K562 (cell line): ENCODE measurements around the gene OSCAR. TPM values are rescaled to one million over a fixed set of nuclear protein-coding genes. Genes with fewer than 3 reads are reported as not detected.

ENCODE experiments used
- GABPB2 ChIP-seq: fragments of 250-450 bp; sonication (Bioruptor Pico); conservative IDR thresholded peaks from 2 replicates; pipeline ENCODE4 v1.5.1; 2021; ENCODE audit warnings: mild to moderate bottlenecking
- LEF1 ChIP-seq: fragments of 450-650 bp; IDR thresholded peaks from 2 replicates; pipeline ENCODE4 v1.6.1; 2016; ENCODE audit warnings: mild to moderate bottlenecking
- ZNF668 ChIP-seq: fragments of 250-450 bp; sonication (Bioruptor Pico); IDR thresholded peaks from 2 replicates; pipeline ENCODE4 v1.8.0; 2022; ENCODE audit warnings: mild to moderate bottlenecking, inconsistent platforms
- polyA plus RNA-seq, 8 experiments: library from polyadenylated mRNA; depleted of rRNA in 4 of 8; stranded (reverse) in 5 of 8; unstranded in 3 of 8; fragments of >200 nt; fragmentation: Nextera tagmentation in 2 of 8; fragmentation: Illumina TruSeq in 1 of 8; extraction: Ambion mirVana in 2 of 8; extraction: Trizol in 1 of 8; gene quantifications; 2 replicates each; pipeline versions ENCODE4 v1.2.1 to v1.2.3, GENCODE V29; 2011 to 2014; ENCODE audit warnings: inconsistent platforms in 1 of 8, missing spikeins in 1 of 8
- total RNA-seq, 7 experiments: library from RNA; depleted of rRNA in 6 of 7; stranded (reverse); fragments of >200 nt in 6 of 7; fragmentation: Illumina TruSeq in 2 of 7; extraction: Trizol in 2 of 7; gene quantifications; 2 replicates each; pipeline versions ENCODE4 v1.2.1 to v1.2.3, GENCODE V29; 2011 to 2021; ENCODE audit warnings: low replicate concordance in 1 of 7
- TF ChIP-seq, protein P1 (sequence below): fragments of 450-650 bp; IDR thresholded peaks from 2 replicates; pipeline ENCODE4 v1.6.1; 2016; ENCODE audit warnings: low read depth
- TF ChIP-seq, protein P2 (sequence below): fragments of 250-450 bp; sonication (Bioruptor Pico); IDR thresholded peaks from 2 replicates; pipeline ENCODE4 v1.8.0; 2022; ENCODE audit warnings: moderate library complexity, mild to moderate bottlenecking, inconsistent platforms

OSCAR gene
- total and polyA plus RNA-seq, 9 of the 15 experiments (the other 6 are each of a cell fraction or from before 2014, with no cell fraction given): 0.09 to 0.62 (median 0.13) TPM; not detected in 5

DNA sequence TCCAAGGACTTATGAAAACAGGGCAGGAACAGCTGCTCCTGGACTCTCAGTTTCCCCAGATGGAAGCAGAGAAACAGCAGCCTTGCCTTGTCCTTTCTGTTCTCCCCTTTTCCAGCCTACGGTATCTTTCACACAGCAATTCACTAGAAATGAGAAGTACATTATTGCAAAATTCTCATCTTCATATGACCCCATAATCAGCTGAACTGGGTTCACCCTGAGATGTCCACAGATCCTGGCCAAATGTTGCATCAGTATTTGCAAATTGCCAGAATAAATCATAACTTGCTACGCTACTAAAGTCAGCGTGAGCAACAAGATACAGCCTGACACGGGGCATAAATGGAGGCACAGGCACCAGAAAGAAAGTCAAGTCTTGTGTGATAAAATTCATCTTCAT is 53.0 kb downstream of the OSCAR start (continued):
- TF ChIP-seq, protein P1, sequence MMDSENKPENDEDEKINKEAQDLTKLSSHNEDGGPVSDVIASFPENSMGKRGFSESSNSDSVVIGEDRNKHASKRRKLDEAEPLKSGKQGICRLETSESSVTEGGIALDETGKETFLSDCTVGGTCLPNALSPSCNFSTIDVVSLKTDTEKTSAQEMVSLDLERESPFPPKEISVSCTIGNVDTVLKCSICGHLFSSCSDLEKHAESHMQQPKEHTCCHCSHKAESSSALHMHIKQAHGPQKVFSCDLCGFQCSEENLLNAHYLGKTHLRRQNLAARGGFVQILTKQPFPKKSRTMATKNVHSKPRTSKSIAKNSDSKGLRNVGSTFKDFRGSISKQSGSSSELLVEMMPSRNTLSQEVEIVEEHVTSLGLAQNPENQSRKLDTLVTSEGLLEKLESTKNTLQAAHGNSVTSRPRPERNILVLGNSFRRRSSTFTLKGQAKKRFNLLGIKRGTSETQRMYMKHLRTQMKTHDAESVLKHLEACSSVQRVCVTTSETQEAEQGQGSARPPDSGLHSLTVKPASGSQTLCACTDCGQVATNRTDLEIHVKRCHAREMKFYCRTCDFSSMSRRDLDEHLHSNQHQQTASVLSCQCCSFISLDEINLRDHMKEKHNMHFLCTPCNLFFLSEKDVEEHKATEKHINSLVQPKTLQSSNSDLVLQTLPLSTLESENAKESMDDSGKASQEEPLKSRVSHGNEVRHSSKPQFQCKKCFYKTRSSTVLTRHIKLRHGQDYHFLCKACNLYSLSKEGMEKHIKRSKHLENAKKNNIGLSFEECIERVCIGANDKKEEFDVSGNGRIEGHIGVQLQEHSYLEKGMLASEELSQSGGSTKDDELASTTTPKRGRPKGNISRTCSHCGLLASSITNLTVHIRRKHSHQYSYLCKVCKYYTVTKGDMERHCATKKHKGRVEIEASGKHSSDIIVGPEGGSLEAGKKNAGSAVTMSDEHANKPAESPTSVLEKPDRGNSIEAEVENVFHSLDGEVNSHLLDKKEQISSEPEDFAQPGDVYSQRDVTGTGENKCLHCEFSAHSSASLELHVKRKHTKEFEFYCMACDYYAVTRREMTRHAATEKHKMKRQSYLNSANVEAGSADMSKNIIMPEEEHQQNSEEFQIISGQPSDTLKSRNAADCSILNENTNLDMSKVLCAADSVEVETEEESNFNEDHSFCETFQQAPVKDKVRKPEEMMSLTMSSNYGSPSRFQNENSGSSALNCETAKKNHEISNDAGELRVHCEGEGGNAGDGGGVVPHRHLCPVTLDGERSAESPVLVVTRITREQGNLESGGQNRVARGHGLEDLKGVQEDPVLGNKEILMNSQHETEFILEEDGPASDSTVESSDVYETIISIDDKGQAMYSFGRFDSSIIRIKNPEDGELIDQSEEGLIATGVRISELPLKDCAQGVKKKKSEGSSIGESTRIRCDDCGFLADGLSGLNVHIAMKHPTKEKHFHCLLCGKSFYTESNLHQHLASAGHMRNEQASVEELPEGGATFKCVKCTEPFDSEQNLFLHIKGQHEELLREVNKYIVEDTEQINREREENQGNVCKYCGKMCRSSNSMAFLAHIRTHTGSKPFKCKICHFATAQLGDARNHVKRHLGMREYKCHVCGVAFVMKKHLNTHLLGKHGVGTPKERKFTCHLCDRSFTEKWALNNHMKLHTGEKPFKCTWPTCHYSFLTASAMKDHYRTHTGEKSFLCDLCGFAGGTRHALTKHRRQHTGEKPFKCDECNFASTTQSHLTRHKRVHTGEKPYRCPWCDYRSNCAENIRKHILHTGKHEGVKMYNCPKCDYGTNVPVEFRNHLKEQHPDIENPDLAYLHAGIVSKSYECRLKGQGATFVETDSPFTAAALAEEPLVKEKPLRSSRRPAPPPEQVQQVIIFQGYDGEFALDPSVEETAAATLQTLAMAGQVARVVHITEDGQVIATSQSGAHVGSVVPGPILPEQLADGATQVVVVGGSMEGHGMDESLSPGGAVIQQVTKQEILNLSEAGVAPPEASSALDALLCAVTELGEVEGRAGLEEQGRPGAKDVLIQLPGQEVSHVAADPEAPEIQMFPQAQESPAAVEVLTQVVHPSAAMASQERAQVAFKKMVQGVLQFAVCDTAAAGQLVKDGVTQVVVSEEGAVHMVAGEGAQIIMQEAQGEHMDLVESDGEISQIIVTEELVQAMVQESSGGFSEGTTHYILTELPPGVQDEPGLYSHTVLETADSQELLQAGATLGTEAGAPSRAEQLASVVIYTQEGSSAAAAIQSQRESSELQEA: no peak
- TF ChIP-seq ZNF668 (CRISPR knock-in tag) (no peak), LEF1 (no peak), GABPB2 (CRISPR knock-in tag) (no peak)
- TF ChIP-seq, protein P2, sequence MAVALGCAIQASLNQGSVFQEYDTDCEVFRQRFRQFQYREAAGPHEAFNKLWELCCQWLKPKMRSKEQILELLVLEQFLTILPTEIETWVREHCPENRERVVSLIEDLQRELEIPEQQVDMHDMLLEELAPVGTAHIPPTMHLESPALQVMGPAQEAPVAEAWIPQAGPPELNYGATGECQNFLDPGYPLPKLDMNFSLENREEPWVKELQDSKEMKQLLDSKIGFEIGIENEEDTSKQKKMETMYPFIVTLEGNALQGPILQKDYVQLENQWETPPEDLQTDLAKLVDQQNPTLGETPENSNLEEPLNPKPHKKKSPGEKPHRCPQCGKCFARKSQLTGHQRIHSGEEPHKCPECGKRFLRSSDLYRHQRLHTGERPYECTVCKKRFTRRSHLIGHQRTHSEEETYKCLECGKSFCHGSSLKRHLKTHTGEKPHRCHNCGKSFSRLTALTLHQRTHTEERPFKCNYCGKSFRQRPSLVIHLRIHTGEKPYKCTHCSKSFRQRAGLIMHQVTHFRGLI: no peak
- TF ChIP-seq, all 486 proteins: peak for 0
